DMS 273 (cell line): Measurements from ENCODE around the gene FUBP3.
A peak's percentile ranks its signal among the peaks of the same experiment; 100 is the strongest.
"Not testable (repeated sequence)": the region's sequence is repeated elsewhere in the genome, so short reads cannot be mapped to it uniquely, and the experiment has no call there.

Source experiments
- DNase-seq: peaks from one replicate; lab custom pipeline; 2025; ENCODE audit not compliant: unreplicated experiment; lab: John Stamatoyannopoulos, UW

FUBP3 gene

GRCh38 chr9:130680836-130681768, 101.7 kb downstream of the FUBP3 start:
- DNase-seq, result peak; percentile 93

- peak; percentile 69 for DNase-seq
These were observed 102.5 kb downstream of the FUBP3 start for GRCh38 chr9:130681769-130682420.

- peak; percentile 92 for DNase-seq
These were observed 103.2 kb downstream of the FUBP3 start for GRCh38 chr9:130682421-130683121.

- no peak for DNase-seq
These were observed 105.7 kb downstream of the FUBP3 start for GRCh38 chr9:130685104-130685503.

- not testable (repeated sequence) for DNase-seq
These were observed 106.6 kb downstream of the FUBP3 start for GRCh38 chr9:130685945-130686344.

GRCh38 chr9:130687615-130688014, 108.2 kb downstream of the FUBP3 start:
- DNase-seq, result no peak
